ENCODE measurements around the gene SYN1. TPM values are rescaled to one million over a fixed set of nuclear protein-coding genes. Genes with fewer than 3 reads are reported as not detected.

SYN1 gene
- total and polyA plus RNA-seq, 10 donors, result 0.10 to 1.2 (median 0.61) TPM

DNA sequence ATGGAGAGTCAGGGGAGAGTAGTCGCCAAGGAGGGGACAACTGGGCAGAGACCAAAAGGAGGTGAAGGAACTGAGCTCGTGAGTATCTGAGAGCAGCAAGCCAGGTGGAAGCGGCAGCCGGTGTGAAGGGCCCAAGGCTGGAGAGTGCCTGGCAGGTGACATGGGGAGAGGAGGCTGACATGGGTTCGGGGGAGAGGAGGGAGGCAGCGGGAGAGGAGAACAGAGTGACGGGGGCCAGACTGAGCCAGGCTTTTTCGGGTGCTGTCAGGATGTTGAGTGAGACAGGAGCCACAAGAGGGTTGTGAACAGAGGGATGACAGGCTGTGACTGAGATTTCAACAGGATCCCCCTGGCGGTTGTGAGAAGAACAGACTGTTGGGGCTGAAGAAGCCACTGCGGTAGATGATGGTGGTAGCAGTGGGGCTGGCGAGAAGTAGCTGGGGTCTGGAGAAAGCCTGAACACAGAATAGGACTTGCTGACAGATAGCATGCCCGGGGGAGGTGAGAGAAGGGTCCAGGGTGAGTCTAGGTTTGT, 25.0 kb upstream of the SYN1 start:
- H3K9me3 ChIP-seq, result peaks cover 0 to 12% (median 0%) of the 10 kb centered on the region in 8 donors
- peaks cover 0 to 47% (median 22%) of the 10 kb centered on the region in 6 donors for H3K4me1 ChIP-seq
- peak overlapping the region in 4 of 8 donors; percentile 27 to 55 (median 42) for H3K27ac ChIP-seq
- intact Hi-C loops (cut with DNase I; ENCODE audit: low total_unique reads), result no loop called here
- TF ChIP-seq, protein P1, sequence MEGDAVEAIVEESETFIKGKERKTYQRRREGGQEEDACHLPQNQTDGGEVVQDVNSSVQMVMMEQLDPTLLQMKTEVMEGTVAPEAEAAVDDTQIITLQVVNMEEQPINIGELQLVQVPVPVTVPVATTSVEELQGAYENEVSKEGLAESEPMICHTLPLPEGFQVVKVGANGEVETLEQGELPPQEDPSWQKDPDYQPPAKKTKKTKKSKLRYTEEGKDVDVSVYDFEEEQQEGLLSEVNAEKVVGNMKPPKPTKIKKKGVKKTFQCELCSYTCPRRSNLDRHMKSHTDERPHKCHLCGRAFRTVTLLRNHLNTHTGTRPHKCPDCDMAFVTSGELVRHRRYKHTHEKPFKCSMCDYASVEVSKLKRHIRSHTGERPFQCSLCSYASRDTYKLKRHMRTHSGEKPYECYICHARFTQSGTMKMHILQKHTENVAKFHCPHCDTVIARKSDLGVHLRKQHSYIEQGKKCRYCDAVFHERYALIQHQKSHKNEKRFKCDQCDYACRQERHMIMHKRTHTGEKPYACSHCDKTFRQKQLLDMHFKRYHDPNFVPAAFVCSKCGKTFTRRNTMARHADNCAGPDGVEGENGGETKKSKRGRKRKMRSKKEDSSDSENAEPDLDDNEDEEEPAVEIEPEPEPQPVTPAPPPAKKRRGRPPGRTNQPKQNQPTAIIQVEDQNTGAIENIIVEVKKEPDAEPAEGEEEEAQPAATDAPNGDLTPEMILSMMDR (IDR thresholded peaks at IDR 0.05 in 8 of 11, conservative IDR thresholded peaks at IDR 0.05 in 3 of 11), result peak in 10 of 11 experiments; percentile 6 to 45 (median 27)
- TF ChIP-seq POLR2AphosphoS5 (IDR thresholded peaks at IDR 0.05) (no peak), POLR2A (IDR thresholded peaks at IDR 0.05) (no peak)
- H3K27me3 ChIP-seq (replicated peaks in 1 of 7), result no peaks in the 10 kb centered on the region
- no peak overlapping the region for H3K4me3 ChIP-seq
- DNase-seq, result no peak
- 56 to 81% (median 70%) methylated on average over 12 of the region's 12 CpGs for WGBS, 5 donors
- peaks cover 0 to 28% (median 13%) of the 10 kb centered on the region in 6 donors for H3K36me3 ChIP-seq

DNA sequence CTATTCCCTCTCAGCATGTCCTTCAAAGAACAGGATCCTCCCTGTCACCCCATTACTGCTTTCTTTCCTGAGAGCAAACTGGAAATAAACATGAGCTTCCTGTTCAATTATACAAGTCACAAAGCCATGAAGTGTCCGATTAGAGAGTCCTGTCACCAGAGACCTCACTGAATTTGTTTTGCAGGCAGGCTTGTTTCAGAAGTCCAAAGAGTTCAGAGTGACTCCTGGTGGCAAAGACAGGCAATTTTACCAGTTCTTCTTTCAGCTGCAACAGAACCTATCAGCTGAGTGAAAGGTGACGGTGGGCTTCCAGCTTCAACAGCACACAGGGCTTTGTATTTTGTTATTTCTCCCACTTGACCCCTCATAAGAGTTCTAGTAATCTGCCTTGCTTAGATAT, 24.3 kb upstream of the SYN1 start:
- peaks cover 0 to 15% (median 0%) of the 10 kb centered on the region in 8 donors for H3K9me3 ChIP-seq
- H3K27ac ChIP-seq, result peak overlapping the region in 5 of 8 donors; percentile 5 to 55 (median 40)
- H3K4me1 ChIP-seq, result peaks cover 0 to 40% (median 19%) of the 10 kb centered on the region in 6 donors
- DNase-seq, result no peak
- no peak overlapping the region for H3K4me3 ChIP-seq
- peaks cover 0 to 35% (median 17%) of the 10 kb centered on the region in 6 donors for H3K36me3 ChIP-seq
- WGBS, 5 donors, result 31 to 58% (median 39%) methylated on average over 2 of the region's 2 CpGs
- H3K27me3 ChIP-seq (replicated peaks in 1 of 7), result no peaks in the 10 kb centered on the region
- intact Hi-C loops (cut with DNase I; ENCODE audit: low total_unique reads), result no loop called here
- no peak for TF ChIP-seq POLR2A (IDR thresholded peaks at IDR 0.05)
- TF ChIP-seq, protein P1 (IDR thresholded peaks at IDR 0.05 in 8 of 11, conservative IDR thresholded peaks at IDR 0.05 in 3 of 11), result peak in 9 of 11 experiments; percentile 0 to 42 (median 31)

DNA sequence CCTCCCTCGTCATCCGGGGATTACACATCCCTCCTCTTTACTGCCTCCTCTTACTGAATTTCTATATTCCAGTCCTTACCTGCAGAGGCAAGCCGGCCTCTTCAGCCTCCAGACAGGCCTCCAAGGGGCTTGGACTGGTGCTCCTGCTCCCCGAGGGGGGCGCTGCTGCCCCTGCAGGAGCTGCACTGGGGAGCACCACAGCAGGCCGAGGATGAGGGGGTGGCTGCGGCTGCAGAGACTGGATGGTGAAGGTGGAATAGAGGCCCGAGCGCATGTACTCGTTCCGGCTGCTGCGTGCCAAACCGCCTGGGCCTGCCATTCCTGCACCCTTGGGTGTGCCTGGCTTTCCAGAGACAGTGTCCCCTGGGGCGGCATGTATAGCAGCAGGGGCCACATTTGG, 19.2 kb upstream of the SYN1 start:
- Histone ChIP-seq H3K9me3 (peaks cover 0 to 15% (median 0%) of the 10 kb centered on the region in 8 donors), H3K27me3 (replicated peaks in 1 of 7) (no peaks in the 10 kb centered on the region), H3K4me3 (no peak overlapping the region), H3K4me1 (peaks cover 0 to 23% (median 0%) of the 10 kb centered on the region in 6 donors), H3K27ac (peak overlapping the region in 1 of 8 donors; percentile 68), H3K36me3 (peaks cover 0 to 73% (median 26%) of the 10 kb centered on the region in 6 donors)
- DNase-seq, result no peak
- WGBS, 5 donors, result 89 to 94% (median 93%) methylated on average over 6 to 14 of the region's 14 CpGs
- TF ChIP-seq POLR2A (IDR thresholded peaks at IDR 0.05), result no peak
- TF ChIP-seq, protein P1 (IDR thresholded peaks at IDR 0.05 in 8 of 11, conservative IDR thresholded peaks at IDR 0.05 in 3 of 11), result no peak
- TF ChIP-seq POLR2AphosphoS5 (IDR thresholded peaks at IDR 0.05), result no peak
- intact Hi-C loops (cut with DNase I; ENCODE audit: low total_unique reads), result no loop called here

DNA sequence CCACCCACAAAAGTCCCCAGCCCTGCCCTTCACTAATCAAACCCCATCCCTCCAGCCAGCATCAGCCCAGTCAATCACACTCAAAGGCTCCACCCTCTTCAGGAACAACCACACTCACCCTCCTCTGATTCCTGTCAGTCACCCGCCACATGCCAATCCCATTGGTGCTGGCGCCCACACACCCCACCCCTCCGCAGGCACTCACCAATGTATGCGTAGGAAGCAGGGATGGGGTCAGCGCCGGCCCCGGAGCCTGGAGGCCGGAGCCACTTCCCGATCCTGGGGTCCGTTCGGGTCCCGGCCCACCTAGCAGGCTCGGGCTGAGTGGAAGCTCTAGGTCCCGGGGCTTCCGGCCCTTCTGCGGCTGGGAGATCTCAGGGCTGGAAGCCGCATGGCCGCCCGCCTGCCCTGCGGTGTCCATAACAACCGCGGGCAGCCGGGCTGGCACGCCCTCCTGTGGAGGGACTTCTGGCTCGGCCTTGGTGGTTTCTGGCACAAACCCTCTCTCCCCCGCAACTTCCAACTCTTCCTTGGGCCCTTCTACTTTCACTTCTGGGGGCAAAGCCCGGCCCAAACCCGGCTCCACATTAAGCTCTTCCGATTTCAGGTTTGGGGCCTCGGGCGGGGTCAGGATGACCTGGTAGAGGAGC, 18.0 kb upstream of the SYN1 start:
- H3K4me3 ChIP-seq, result peak overlapping the region in 5 of 8 donors; percentile 25 to 63 (median 40)
- 26 to 72% (median 50%) methylated on average over 5 to 31 of the region's 31 CpGs for WGBS, 5 donors
- peaks cover 0 to 28% (median 1%) of the 10 kb centered on the region in 6 donors for H3K4me1 ChIP-seq
- H3K36me3 ChIP-seq, result peaks cover 0 to 73% (median 26%) of the 10 kb centered on the region in 6 donors
- TF ChIP-seq POLR2AphosphoS5 (IDR thresholded peaks at IDR 0.05), result peak; percentile 11 to 65 (median 48)
- TF ChIP-seq, protein P1 (IDR thresholded peaks at IDR 0.05 in 8 of 11, conservative IDR thresholded peaks at IDR 0.05 in 3 of 11), result peak in 5 of 11 experiments; percentile 17 to 45 (median 38)
- TF ChIP-seq POLR2A (IDR thresholded peaks at IDR 0.05), result no peak
- DNase-seq, result peak; percentile 86
- H3K27ac ChIP-seq, result peak overlapping the region in 6 of 8 donors; percentile 26 to 86 (median 68)
- H3K27me3 ChIP-seq (replicated peaks in 1 of 7), result no peaks in the 10 kb centered on the region
- peaks cover 0 to 15% (median 0%) of the 10 kb centered on the region in 8 donors for H3K9me3 ChIP-seq
- intact Hi-C loops (cut with DNase I; ENCODE audit: low total_unique reads), result no loop called here
